C4-2B (cell line): ENCODE results near the gene MED13L.

Experiments
- CTCF ChIP-seq: fragments of 450-650 bp; conservative IDR thresholded peaks from 2 replicates; pipeline ENCODE4 v1.5.1; 2017; ENCODE audit warnings: mild to moderate bottlenecking
- ZFX ChIP-seq: fragments of 450-650 bp; IDR thresholded peaks from 2 replicates; pipeline ENCODE4 v1.6.1; 2017

DNA sequence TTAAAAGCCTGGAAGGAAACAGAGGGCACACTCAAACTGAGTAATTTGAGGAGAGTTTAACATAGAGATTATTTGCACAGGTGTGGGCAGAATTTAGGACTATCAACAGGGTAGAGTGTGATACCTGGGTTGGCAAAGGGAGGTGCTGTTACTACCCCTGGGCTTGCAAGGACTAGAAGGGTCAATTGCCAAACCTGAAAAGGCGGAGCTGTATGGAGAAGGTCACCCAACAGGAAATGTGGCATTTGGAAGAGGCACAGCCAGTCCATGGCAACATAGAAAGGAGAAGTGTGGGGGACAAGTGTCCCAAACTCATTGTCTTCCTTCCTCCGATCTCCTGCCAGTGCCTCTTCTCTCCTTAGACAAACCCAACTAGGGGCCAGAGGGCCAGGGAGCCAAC lies 21.6 kb upstream of the MED13L start:
- TF ChIP-seq CTCF, result no peak; the same call in 1 of the 2 replicates
- no peak for TF ChIP-seq ZFX
